Muscle of leg (tissue), 11 donors: ENCODE measurements around the gene ALOX5AP. TPM values are rescaled to one million over a fixed set of nuclear protein-coding genes. Genes with fewer than 3 reads are reported as not detected.

Source experiments
- DNase-seq: peaks from one replicate; pipeline ENCODE4 v3.0.0; 2013
- H3K27ac ChIP-seq: one replicate; pipeline ENCODE4 v1.5.1; 2013; ENCODE audit warnings: mild to moderate bottlenecking, low read length, control low read depth
- H3K27me3 ChIP-seq: one replicate; pipeline ENCODE4 v1.6.1; 2013; ENCODE audit warnings: low read length; ENCODE audit not compliant: control insufficient read depth, insufficient read depth
- H3K36me3 ChIP-seq: one replicate; pipeline ENCODE4 v1.6.1; 2013; ENCODE audit warnings: low read length; ENCODE audit not compliant: control insufficient read depth, insufficient read depth
- H3K4me1 ChIP-seq: one replicate; pipeline ENCODE4 v1.6.1; 2013; ENCODE audit warnings: low read length; ENCODE audit not compliant: control insufficient read depth, insufficient read depth
- H3K4me3 ChIP-seq: one replicate; pipeline ENCODE4 v1.5.1; 2013; ENCODE audit warnings: low read length, control low read depth
- H3K9me3 ChIP-seq: replicated peaks from 2 replicates; pipeline ENCODE4 v1.6.1; 2013; ENCODE audit warnings: low read depth, low read length; ENCODE audit not compliant: control insufficient read depth
- WGBS: methylation state at CpG from one replicate; pipeline ENCODE4 v1.1.5; 2013; ENCODE audit warnings: missing lambda C conversion rate; ENCODE audit not compliant: insufficient coverage; 5-methylcytosine and 5-hydroxymethylcytosine counted together
- polyA plus RNA-seq, 8 donors: library from polyadenylated mRNA; unstranded; fragments of 120-200 nt; gene quantifications; one replicate each; pipeline versions ENCODE4 v1.2.1 to v1.2.3, GENCODE V29; 2013; ENCODE audit warnings: inconsistent platforms in 1 of 8, low replicate concordance in 1 of 8; ENCODE audit not compliant: insufficient read length in 8 of 8, insufficient read depth in 1 of 8
- total RNA-seq: library from RNA; stranded (reverse); fragments of 120-200 nt; gene quantifications from one replicate; pipeline ENCODE4 v1.2.4, GENCODE V29; 2013

ALOX5AP gene
- total and polyA plus RNA-seq, 9 donors = 3.6 to 7.2 (median 5.6) TPM

DNA sequence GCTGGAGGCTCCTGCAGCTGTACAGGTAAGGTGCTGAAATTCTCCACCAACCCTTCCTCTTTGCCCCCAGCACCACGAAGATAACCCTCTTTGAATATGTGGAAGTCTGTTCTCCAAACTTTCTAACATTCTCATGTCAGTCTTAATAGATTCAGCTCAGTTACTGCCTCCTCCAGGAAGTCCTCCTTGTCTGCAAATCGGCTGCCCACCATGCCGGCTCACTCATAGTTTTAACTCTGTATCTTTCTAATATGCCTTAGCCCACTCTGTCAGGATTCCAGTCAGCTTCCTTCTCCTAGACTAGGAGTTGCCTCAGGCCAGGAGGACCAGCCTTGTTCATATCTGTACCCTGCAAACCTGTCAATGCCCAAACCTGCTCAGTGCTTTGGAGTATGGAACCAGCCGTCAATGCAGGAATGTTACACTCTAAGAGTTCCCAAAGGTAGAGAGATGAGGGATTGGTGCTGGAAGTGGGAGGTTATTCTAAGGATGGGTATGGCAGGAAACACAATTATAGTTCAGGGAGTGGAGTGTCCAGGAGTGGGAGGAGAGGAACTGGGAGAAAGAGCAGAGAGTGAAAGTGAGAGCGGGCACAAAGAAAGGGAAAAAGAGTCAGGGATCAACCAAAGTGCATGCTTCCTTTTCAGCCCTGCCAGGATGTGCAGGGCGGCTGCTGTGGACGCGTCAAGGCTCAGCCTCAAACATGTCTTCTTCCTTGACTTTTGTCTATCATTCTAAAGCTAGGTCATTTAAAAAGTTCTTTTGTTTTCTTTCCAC lies 38.0 kb upstream of the ALOX5AP start:
- DNase-seq = peak; percentile 67
- H3K4me3 ChIP-seq = no peak overlapping the region
- H3K9me3 ChIP-seq = no peaks in the 10 kb centered on the region
- no peak overlapping the region for H3K27ac ChIP-seq
- H3K4me1 ChIP-seq = peaks cover 25% of the 10 kb centered on the region
- no peaks in the 10 kb centered on the region for H3K27me3 ChIP-seq
- no peaks in the 10 kb centered on the region for H3K36me3 ChIP-seq
- WGBS = 48% methylated on average over 7 of the region's 8 CpGs

DNA sequence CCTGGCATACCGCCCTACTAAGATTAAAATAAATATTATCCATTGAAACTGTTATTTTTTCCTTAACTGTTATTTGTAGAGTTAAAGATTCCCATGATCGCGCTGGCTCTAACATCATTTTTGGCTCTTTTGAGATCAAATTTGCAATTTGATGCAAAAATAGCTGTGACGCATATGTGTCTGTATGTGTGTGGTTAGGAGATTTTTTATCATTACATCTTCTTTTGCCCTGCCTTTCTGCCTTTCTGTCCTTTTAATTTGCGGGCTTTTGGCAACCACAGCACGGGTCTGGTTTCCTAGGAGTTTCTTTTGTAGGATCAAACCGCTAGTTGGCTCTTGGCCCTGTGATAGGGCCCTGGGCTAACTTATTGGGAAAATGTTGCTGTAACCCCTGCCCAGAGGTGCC lies 37.3 kb upstream of the ALOX5AP start:
- Histone ChIP-seq H3K27me3 (no peaks in the 10 kb centered on the region), H3K4me1 (peaks cover 25% of the 10 kb centered on the region), H3K27ac (no peak overlapping the region), H3K36me3 (no peaks in the 10 kb centered on the region), H3K4me3 (no peak overlapping the region), H3K9me3 (no peaks in the 10 kb centered on the region)
- DNase-seq = peak; percentile 73
- no CpG with 5 or more reads among the region's 7 CpGs for WGBS

DNA sequence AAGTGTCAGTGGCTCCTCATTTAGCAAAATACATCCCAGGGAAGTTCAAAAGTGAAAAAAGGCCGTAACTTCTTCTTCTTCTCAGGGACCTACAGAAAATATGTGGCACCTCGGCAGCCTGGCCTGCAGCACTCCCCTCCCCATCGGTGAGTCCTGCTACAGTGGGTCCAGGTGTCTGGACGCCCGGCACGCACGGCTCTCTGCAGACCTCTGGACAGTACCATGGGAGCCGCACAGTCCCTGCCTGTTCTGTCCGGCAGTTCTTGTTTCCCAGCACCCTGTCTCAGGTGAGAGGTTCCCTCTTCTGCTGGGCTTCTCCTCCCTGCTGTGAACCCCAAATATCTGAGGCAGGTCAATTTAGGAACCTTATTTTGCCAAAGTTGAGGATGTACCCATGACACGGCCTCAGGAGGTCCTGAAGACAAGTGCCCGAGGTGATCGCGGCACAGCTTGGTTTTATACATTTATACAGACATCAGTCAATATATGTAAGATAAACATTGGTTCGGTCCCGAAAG lies 36.8 kb upstream of the ALOX5AP start:
- DNase-seq = no peak
- H3K27me3 ChIP-seq = no peaks in the 10 kb centered on the region
- H3K4me3 ChIP-seq = no peak overlapping the region
- no peaks in the 10 kb centered on the region for H3K36me3 ChIP-seq
- peaks cover 25% of the 10 kb centered on the region for H3K4me1 ChIP-seq
- 54% methylated on average over 8 of the region's 15 CpGs for WGBS
- no peak overlapping the region for H3K27ac ChIP-seq
- H3K9me3 ChIP-seq = no peaks in the 10 kb centered on the region

DNA sequence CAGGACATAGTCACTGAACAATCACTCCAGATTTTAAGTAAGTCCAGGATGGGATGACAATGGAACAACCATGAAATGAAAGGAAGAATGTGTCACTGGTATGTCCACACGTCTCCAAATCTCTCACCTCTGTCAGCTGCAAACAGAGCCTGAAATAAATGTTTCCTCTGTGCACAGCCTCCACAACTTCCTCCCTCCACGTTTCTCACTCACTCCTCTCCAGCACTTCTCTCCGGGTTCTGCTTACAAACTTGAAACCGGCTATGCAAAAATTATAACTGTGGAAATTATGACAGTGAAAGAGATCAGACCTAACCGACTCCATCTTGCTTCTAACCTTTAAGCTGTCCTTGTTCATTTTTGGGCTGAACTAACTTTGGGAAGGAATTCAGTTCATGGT lies 35.0 kb upstream of the ALOX5AP start:
- Histone ChIP-seq H3K9me3 (no peaks in the 10 kb centered on the region), H3K4me1 (peaks cover 35% of the 10 kb centered on the region), H3K4me3 (no peak overlapping the region), H3K27ac (no peak overlapping the region), H3K27me3 (no peaks in the 10 kb centered on the region), H3K36me3 (no peaks in the 10 kb centered on the region)
- WGBS = no CpG with 5 or more reads among the region's 5 CpGs
- no peak for DNase-seq

DNA sequence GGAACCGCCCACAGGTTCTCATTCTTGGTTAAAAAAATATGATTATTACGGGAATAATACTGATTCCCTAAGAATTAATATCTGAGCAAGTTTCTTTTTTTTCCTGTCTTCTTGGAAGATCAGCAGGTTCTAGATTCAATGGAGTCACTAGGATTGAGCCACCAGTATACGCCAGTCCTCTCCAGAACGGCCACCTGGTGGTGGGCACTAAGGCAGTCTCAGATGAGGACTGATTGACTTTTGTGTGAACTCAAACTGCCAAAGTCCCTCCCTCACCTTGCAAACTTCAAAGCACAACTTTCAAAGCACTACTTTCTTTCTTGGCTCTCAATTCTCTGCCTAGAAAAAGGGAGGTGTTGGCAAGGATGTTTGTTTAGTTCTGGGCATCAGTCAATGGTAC lies 33.3 kb upstream of the ALOX5AP start:
- peaks cover 24% of the 10 kb centered on the region for H3K4me1 ChIP-seq
- no peaks in the 10 kb centered on the region for H3K9me3 ChIP-seq
- no peak overlapping the region for H3K4me3 ChIP-seq
- H3K27me3 ChIP-seq = no peaks in the 10 kb centered on the region
- H3K27ac ChIP-seq = no peak overlapping the region
- no CpG with 5 or more reads among the region's 4 CpGs for WGBS
- H3K36me3 ChIP-seq = no peaks in the 10 kb centered on the region
- DNase-seq = no peak

DNA sequence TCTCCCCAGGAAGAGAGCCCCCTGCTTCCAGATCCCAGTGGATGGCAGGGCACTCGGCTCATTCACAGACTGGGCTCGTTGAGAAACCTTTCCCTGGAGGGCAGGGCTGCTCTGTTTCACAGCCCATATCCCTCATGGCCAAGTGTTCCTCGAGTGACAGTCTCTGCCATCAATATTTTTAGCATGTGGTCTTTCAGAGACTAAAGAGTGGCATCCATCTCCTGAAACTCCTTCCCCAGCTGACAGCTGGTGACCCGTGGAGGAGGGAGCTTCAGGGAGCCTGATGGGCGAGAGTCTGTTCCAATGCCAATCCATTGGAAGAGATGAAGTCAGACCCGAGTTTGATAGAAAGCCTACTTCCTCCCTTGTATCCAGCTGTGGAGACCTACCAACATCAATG lies 30.7 kb upstream of the ALOX5AP start:
- 63% methylated on average over 2 of the region's 6 CpGs for WGBS
- Histone ChIP-seq H3K27ac (no peak overlapping the region), H3K4me3 (no peak overlapping the region), H3K4me1 (peaks cover 10% of the 10 kb centered on the region), H3K9me3 (no peaks in the 10 kb centered on the region), H3K36me3 (no peaks in the 10 kb centered on the region), H3K27me3 (no peaks in the 10 kb centered on the region)
- no peak for DNase-seq

DNA sequence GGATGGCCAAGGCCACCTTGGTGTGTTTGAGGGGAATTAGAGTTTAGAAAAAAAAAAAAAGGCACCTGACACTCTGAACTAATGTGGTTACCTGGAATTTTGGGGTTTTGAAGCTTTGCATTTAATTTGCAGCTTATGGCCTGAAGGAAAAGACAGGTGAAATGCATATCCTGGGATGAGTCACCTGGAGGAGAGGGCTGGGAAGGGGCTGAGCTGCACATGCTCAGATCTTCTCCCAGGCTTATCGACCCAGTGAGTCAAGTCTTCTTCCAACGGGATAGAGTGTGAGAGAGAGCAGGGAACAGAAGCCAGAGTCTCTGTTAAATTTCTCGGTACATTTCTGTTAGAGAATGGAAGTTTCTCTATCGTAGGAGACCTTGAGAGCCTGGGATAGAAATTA lies 29.7 kb upstream of the ALOX5AP start:
- peaks cover 10% of the 10 kb centered on the region for H3K4me1 ChIP-seq
- H3K9me3 ChIP-seq = no peaks in the 10 kb centered on the region
- 83% methylated on average over 2 of the region's 4 CpGs for WGBS
- H3K4me3 ChIP-seq = no peak overlapping the region
- no peak overlapping the region for H3K27ac ChIP-seq
- no peaks in the 10 kb centered on the region for H3K36me3 ChIP-seq
- no peak for DNase-seq
- no peaks in the 10 kb centered on the region for H3K27me3 ChIP-seq

DNA sequence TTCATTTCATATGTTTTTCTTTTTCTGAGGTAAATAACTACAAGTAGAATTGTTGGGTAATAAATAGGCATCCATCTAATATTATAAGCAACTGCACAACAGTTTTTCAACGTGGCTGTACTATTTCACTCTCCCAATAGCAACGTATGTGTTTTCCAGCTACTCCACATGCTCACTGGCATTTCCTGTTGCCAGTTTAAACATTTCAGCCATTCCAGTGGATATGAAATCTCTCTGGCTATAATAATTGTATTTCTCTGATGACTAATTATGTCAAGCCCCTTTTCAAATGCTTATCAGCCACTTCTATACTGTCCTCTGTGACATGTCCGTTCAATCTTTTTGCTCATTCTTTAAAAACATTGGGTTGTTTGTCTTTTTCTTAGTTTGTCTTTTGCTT lies 26.8 kb upstream of the ALOX5AP start:
- no CpG with 5 or more reads among the region's 3 CpGs for WGBS
- Histone ChIP-seq H3K27me3 (no peaks in the 10 kb centered on the region), H3K4me1 (peaks cover 10% of the 10 kb centered on the region), H3K9me3 (no peaks in the 10 kb centered on the region), H3K4me3 (no peak overlapping the region), H3K36me3 (no peaks in the 10 kb centered on the region), H3K27ac (no peak overlapping the region)
- DNase-seq = no peak

DNA sequence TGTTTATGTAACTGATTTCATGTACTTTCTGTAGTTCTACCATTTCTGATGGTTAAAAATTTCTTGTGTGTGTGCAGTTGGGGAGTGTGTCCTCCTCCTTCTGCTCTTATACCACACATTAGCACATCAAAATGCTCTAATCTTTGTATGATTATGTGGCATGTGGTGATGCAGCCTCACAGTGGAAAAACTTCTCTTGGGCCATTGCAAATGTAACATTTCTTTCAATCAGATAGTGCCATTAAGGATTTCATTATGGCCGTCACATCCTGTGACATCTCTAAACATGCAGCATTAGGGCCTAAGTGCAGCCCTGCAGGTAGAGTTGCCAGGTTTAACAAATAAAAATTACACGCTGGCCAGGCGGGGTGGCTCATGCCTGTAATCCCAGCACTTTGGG lies 24.9 kb upstream of the ALOX5AP start:
- H3K36me3 ChIP-seq = no peaks in the 10 kb centered on the region
- no peak for DNase-seq
- no peaks in the 10 kb centered on the region for H3K9me3 ChIP-seq
- H3K27ac ChIP-seq = no peak overlapping the region
- 100% methylated on average over 1 of the region's 3 CpGs for WGBS
- peaks cover 3% of the 10 kb centered on the region for H3K4me1 ChIP-seq
- no peak overlapping the region for H3K4me3 ChIP-seq
- no peaks in the 10 kb centered on the region for H3K27me3 ChIP-seq

DNA sequence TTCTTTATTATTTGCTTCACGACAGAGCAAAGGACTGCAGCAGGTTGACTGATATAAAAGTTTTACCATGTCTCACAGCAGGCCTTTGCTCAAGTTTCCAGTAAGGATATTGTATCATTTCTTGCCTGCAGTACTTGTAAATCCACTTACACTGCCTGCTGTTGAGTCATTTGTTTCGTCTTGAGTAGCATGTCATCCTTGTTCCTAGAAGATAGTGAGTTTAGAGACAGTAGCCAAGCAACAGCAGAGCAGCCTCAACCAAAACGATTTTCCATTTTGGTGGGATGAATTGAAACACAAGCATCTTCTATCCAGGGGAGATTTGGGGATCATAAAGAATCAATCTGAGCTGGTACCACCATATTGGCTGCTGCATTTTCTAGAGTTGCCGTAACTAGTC lies 24.0 kb upstream of the ALOX5AP start:
- no peak for DNase-seq
- no peak overlapping the region for H3K27ac ChIP-seq
- no peaks in the 10 kb centered on the region for H3K36me3 ChIP-seq
- H3K27me3 ChIP-seq = no peaks in the 10 kb centered on the region
- no peaks in the 10 kb centered on the region for H3K9me3 ChIP-seq
- no peak overlapping the region for H3K4me3 ChIP-seq
- 100% methylated on average over 1 of the region's 4 CpGs for WGBS
- peaks cover 3% of the 10 kb centered on the region for H3K4me1 ChIP-seq
